GM18505 (cell line): Measurements from ENCODE around the gene ENTPD8.
"Not testable (repeated sequence)": the region's sequence is repeated elsewhere in the genome, so short reads cannot be mapped to it uniquely, and the experiment has no call there.

Source experiments
- ATAC-seq: cut with Tn5 transposase; IDR thresholded peaks from one replicate; pipeline ENCODE4 v1.9.1; 2021; ENCODE audit not compliant: unreplicated experiment
- POLR2A ChIP-seq: IDR thresholded peaks from 4 replicates; pipeline ENCODE4 v1.6.1; 2011; ENCODE audit warnings: borderline replicate concordance; ENCODE audit not compliant: insufficient read depth, insufficient read length; ENCODE audit errors: extremely low read depth

Gene ENTPD8

DNA sequence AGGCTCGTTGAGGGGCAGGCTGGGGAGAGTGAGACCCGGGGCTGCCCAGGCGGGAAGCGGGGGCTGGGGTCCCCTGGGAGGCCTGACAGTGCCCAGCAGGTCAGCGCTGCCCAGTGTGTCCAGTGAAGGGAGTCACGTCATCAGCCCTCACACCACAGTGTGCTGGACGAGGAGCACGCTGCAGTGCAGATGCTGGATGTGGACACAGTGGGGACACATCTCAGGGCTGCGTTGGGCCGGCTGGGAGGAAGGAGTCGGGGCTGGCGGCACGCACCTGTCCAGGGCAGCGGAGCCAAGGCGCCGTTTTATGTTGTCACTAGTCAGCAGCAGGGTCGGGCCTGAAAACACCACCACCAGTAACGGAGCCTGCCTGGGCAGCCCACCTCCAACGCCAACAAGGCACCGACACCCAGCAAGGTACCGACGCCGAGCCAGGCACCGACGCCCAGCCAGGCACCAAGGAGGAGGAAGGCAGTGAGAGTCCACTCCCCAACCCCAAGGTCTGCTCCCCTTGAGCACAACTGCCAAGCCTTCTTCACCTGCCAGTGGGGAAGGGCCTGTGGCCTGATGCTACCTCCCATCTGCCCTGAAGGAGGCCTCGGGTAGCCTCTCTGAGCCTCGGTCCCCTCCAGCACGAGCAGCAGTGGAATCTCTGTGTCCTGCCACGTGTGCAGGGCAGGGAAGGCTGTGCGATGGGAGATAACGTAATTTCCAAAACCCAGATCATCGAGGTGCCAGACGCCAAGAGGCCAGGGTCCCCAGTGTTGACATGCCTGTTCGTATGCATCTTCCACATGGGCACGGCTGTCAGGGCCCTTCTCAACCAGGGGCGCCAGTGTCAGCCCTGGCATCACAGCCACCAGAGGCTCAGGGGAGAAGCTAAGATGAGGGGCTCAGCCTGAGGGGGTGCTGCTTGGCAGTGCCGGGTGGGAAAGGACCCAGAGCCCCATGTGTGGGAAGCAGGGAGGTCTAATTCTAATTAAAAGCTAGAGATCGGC, 39.8 kb upstream of the ENTPD8 start:
- no peak for TF ChIP-seq POLR2A
- no peak for ATAC-seq

DNA sequence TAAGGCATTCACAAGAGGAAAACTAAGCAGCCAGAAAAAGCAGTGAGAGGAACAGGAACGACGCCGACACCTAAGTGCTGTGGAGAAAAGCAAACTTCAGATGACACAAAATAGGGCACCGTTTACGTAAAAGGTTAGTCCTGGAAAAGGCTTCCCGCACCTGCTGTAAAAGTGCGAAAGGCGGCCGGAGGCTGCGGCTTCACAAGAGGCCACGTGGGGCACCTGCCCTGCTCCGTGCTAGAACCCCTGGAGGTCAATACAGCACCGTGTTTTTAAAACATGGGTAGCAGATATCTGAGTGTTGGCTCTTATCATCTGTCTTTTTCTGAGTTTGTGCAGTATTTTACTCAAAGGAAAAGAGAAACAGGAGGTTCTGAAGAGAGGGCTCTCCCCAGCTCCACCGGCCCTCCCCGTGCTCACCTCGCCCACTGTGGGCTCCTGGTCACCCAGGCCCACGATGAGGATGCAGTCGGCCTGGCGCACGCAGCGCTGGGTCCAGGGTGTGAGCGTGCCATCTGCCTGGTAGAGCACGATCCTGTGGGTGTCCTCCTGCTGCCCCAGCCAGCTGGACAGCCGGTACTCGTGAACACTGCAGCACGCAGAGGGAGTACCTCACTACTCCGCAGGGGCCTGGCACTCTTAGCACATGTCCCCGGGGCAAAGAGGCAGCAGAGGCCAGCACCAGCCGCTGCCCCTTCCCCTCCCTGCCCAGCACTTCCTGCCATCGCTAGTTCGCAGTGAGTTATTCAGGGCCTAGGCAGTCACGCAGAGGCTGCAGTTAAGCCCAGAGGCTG, 38.9 kb upstream of the ENTPD8 start:
- no peak for ATAC-seq
- no peak for TF ChIP-seq POLR2A

DNA sequence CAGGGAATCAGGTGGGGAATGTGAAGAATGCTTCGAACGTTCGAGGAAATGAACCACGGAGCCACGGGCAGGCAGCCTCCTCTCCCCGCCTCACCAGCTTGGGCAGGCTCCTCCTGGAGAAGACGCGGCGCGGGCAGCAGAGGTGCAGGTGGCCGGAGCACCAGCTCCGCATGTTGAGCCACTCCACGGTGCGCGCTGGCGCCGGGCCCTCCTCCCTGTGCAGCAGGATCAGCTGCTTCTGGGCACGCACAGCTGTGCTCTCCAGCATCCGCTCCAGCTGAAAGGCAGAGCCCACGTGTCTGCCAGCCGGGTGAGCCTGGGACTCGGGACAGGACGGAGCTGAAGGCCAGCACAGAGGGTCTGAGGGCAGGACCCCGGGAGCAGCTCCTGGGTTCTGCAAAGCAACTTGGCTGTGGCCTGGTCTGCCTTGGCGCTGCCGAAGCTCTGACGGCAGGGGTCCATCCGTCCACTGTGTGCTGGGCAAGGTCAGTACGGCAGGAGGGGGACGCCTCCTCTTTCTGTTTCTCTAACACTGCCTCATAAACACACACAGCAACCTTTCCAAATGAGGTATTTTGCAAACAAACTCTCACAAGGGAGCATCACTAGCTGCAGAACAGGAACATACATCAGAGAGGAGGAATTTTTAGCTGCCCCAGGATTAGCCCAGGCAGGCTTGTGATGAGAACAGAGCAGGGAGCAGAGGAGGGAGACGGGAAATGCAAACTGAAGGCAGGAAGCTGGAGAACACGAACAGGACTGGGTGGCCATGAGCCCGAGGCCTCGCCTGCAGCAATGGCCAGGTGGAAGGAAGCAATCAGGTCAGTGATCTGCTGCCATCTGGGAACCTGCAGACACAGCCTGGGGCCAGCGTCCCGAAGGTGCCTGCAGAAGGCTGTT, 38.1 kb upstream of the ENTPD8 start:
- ATAC-seq = no peak
- no peak for TF ChIP-seq POLR2A

DNA sequence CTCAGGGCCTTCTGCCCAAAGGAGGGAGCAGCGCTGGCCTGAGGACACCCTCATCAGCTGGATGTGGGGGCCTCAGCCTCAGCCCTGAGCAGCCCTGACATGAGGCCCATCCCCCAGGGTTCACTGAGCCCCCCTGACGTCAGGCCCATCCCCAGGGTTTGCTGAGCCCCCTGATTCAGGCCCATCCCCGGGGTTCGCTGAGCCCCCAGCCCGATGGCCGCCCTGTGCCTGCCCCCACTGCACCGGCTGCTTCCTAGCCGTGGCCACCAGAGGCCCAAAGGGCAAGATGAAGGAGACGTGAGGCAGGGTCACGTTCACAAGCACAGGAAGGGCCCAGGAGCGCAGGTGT, 37.4 kb upstream of the ENTPD8 start:
- no peak for ATAC-seq
- TF ChIP-seq POLR2A = no peak

DNA sequence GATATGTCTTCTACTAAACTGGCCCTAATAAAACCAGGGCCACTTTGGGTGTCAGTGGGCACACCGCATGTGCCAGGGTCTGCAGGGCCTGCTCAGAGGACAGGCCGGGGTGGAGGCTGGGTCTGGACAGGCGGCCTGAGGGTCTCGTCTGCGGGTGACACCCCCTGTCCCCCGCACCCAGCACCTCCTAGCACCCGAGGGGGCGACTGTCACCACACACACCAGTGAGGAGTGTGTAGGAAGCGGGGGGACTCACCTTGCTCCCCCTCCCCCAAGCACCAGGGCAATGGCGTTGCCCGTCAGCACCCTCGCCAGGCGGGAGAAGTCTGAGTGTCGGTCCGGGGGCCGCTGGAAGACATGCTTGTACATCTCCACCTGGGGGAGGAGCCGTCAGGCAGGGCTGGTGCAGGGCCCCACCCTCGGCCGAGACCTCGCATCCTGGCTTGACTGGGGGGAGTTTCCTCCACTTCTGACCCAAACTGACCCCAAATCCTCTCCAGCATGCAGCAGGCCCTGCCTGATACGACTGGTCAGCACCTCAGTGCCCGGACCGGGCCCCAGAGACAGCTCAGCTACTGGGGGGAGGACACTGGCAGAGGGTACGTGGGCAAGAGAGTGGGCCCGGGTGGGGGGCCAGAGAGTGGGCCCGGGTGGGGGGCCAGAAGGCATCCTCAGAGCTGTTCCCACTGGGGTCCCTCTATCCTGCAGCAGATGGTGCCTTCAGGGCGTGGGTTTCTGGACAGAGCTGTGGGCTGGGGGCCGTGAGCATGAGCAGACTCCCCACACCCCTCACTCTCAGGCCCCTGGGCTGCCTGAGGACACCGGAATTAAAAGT, 36.8 kb upstream of the ENTPD8 start:
- no peak for ATAC-seq
- no peak for TF ChIP-seq POLR2A

DNA sequence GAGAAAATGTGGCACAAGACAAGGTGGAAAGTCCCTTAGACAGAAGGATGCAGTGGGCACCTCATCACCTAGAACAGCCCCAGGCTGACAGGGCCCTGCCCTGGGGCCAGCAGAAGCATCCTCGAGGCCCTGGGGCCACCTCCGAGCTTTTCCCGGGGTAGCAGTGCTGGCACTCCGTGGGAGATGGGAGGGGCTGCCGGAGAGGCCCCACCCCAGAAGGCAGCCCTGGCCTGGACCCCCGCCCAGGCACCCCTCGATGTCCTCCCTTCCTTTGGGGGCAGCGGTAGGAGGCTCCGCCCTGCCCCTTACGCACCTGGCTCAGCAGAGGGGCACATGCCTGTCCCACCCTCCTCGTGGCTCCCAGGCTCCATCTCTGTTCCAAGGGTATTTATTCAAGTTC, 35.7 kb upstream of the ENTPD8 start:
- ATAC-seq = no peak
- no peak for TF ChIP-seq POLR2A

DNA sequence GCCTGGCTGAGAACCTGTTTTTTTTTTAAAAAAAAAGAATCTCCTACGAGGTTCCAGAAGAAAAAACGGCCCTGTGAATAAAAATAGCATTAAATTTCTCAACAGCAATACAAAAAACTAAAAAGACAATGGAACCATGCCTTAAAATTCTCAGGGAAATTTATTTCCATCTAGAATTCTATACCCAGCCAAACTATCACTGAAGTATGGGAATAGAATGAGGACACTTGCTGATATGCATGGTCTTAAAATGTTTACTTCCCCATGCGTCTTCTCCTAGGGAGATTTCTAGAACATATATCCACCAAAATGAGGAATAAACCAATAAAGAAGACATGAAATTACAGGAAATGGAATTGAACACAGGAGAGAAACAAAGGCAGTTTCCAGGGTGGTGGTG, 34.5 kb upstream of the ENTPD8 start:
- ATAC-seq = no peak

DNA sequence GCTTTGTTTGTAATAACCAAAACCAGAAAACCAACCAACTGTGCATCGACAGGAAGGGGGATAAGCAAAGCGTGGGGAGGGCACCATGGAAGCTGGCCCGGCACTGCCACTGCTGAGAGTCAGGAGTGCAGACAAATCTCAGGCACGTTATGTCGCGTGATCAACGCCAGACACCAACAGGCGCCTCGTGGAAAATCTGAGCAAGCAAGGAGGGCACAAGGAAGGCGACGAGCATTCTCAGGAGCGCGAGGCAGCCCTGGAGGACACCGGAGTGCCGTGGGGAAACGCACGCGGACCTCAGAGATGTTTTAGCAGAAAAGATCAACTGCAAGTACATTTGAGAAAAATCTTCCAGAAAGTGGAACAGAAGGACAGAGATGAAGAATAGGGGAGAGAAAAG, 33.1 kb upstream of the ENTPD8 start:
- TF ChIP-seq POLR2A = no peak
- ATAC-seq = no peak

More for the DNA sequence above, 34.5 kb upstream of the ENTPD8 start:
- TF ChIP-seq POLR2A = no peak

DNA sequence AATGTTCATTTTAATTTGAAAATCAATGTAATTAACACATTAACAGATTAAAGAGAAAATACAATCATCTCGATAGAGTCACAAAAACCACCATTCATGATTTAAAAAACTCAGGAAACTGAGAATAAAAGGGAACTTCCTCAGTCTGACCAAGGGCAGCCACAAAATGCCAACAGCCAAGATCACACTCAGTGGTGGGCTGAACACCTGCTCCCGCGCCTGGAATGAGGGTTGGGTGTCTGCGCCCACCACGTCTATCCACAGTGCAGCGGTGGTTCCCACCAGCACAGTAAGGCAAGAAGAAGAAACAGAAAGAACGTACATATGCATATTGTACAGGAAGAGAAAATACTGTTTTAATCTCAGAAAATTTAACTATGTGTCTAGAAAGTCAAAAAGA, 29.6 kb upstream of the ENTPD8 start:
- no peak for ATAC-seq
- no peak for TF ChIP-seq POLR2A

DNA sequence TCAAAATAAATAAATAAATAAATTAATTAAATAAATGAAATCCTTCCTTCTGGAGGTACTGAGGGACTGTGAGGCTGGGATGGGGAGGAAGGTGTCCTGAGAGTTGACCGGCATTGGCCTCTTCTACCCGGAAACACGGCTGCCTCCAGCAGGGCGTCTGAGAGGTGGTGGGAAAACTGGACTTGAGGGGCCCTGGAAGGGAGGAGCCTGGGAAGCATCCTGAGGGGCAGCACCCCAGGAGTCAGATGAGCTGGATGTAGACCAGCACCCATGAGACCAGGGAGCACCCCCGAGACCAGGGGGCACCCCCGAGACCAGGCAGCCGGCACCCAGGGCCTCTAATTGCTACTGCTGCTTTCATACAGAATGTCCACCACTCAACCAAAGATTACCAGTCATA, 26.7 kb upstream of the ENTPD8 start:
- TF ChIP-seq POLR2A = no peak
- ATAC-seq = no peak

DNA sequence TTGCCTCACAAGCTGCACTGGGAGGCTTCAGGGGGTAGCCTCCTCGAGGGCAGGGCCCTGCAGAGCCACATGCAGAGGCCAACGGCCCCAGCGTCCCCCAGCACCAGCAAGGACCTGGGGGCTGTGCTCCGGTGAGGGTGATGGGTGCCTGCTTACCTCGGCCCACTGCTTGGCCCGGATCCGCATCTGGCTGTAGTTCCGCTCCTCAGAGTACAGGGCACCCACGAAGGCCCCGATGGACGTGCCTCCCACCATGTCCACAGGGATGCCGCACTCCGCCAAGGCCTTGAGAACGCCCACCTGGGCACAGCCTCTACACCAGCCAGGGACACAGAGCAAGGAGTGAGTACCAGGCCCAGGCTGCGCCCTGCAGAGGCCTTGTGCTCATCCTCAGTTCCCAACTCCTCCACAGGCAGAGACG, 26.0 kb upstream of the ENTPD8 start:
- no peak for ATAC-seq
- no peak for TF ChIP-seq POLR2A

DNA sequence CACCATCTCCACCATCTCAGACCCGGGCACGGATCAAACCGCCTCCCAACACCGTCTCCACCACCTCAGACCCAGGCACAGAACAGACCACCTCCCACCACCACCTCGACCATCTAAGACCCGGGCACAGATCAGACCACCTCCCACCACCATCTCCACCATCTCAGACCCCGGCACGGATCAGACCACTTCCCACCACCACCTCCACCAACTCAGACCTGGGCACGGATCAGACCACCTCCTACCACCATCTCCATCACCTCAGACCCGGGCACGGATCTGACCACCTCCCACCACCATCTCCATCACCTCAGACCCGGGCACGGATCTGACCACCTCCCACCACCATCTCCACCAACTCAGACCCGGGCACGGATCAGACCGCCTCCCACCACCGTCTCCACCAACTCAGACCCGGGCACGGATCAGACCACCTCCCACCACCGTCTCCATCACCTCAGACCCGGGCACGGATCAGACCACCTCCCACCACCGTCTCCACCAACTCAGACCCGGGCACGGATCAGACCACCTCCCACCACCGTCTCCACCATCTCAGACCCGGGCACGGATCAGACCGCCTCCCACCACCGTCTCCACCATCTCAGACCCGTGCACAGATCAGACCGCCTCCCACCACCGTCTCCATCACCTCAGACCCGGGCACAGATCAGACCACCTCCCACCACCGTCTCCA, 25.4 kb upstream of the ENTPD8 start:
- ATAC-seq = not testable (repeated sequence)
